ENCODE data around the gene GANAB.
"Not testable (repeated sequence)": the region's sequence is repeated elsewhere in the genome, so short reads cannot be mapped to it uniquely, and the experiment has no call there.

Gene GANAB

DNA sequence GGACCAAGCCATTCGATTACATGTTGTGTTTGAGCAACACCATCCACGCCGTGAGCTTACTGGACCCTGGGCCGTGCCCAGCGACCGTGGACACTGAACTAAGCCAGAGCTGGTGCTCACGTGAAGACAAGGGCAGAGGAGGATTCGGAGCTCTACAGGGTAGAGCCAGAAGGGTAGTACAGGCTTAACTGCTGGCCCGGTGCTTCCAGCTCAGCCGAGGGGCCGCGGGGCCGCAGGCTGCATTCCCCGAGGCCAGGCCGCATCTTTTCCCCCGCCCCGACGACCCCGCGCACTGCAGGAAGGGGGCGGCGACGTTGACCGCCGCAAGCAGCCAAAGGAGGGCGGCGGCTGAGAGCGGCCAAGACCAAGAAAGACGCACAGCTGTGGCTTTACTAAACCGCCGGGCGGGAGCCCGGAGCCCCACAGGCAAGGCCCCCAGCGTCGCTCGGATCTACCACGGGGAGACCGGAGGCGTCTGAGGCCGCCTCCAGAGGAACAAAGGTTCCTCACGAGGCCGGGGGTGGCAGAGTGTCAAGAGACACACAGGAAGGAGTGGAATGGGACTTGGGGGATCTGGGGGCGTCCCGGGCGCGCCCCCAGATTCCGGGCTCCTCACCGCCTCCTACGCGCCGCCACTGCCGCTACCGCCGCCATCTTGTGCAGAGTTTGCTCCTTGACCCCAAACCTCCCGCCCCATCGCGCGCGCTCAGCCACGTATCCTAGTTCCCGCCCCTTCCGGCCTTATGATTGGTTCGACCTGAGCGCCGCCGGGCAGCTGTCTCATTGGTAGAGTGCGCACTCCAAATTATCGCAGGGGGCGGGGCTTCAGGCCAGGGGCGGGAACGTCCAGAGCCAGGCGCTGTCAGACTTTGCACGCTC, at the start of gene GANAB:
Gene GANAB (minus strand): TSS at position 668 of the 879 bp plus-strand sequence. CDS start 14 bp downstream, at position 654.
- TF ChIP-seq POLR2A (IDR thresholded peaks at IDR 0.05; ENCODE audit: low read depth, low read length) = peak; percentile 90
- DNase-seq (ENCODE audit: insufficient read length, low spot score) (peak; percentile 96), FAIRE-seq (no peak)

DNA sequence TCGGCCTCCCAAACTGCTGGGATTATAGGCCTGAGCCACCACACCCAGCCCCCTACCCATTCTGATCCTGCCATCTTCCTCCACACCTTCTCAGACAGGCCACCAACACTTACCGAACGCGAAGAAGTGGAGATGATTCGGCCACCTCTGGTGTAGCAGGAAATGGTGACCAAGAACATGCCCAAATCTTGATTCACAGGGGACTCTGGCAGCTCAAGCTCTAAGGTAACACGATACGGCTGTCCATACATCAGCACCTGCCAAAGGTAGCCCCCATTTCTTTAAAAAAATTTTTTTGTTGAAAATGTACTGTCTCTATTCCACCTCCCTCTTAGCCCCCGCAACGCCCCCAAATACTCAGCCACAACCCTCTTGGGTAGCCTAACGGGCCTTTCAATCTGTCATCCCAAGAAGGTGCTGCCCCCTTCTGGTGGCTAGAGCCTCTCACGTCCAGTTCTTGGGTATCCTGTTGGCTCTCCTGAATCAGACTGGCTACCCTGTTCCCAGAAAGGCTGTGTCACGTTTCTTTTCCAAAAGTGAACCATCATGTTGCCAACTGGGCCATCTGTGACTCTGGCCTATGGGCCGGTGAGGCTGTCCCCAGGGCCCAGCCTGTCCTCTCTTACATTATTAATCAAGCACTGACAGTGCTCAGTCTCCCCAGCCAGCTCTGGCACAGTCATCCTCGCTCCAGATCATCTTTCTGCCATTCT, 48.2 kb upstream of the GANAB start:
- FAIRE-seq = no peak

DNA sequence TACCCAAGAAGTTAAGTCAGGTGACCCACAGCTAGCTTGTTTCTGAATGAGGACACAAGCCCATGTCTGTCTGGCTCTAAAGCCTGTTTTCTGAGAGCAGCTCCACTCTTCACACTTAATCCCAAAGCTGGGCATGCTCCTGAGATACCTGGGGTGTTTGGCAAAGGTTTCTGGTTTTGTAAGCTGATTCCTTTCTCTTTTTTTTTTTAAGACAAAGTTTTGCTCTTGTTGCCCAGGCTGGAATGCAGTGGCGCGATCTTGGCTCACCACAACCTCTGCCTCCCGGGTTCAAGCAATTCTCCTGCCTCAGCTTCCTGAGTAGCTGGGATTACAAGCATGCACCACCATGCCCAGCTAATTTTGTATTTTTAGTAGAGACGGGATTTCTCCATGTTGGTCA, 47.2 kb upstream of the GANAB start:
- DNase-seq (ENCODE audit: insufficient read length, low spot score); FAIRE-seq: not testable (repeated sequence)

More for the DNA sequence above, 48.2 kb upstream of the GANAB start:
- peak; percentile 71 for DNase-seq (ENCODE audit: insufficient read length, low spot score)
- no peak for TF ChIP-seq POLR2A (IDR thresholded peaks at IDR 0.05; ENCODE audit: low read depth, low read length)

DNA sequence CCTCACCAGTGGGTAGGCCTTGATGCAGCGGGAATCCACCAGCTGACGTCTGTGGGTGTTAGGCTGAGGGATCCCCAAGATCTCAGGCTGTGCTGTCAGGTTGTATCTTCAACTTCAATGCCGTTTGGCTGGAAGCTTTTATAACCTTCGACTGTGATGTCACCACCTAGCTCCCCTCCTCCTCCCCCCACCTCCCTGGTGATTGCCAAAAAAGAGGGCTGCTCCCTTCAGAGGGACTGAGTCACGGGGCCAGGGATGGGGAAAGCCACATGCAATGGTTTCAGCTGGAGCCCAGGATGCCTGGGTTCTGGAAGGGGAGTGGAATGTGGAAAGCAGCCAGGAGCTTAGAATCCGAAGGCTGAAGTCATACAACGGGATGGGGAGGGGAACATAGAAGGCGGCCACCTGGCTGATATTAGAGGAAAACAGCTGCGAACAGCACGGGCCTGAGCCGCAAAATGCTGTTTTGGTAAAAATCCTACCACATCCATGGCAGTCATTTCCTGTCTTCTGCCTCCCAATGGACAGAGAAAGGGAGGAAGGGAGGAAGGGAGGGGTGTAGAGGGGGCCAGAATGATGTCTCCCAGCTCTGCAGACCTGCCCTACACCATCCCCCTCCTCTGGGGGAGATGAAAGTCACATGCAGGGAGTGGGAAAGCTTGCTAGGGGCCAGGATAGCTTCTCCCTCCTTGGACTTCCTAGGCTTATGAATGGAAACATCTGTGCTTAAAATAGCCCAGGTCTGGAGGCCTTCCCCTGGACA, 43.2 kb upstream of the GANAB start, which contains the start of gene LRRN4CL:
Gene LRRN4CL (minus strand): TSS at position 110 of the 763 bp plus-strand sequence. CDS start 1,022 bp downstream, outside the sequence.
- FAIRE-seq (no peak), DNase-seq (ENCODE audit: insufficient read length, low spot score) (peak; percentile 77)
- no peak for TF ChIP-seq POLR2A (IDR thresholded peaks at IDR 0.05; ENCODE audit: low read depth, low read length)

DNA sequence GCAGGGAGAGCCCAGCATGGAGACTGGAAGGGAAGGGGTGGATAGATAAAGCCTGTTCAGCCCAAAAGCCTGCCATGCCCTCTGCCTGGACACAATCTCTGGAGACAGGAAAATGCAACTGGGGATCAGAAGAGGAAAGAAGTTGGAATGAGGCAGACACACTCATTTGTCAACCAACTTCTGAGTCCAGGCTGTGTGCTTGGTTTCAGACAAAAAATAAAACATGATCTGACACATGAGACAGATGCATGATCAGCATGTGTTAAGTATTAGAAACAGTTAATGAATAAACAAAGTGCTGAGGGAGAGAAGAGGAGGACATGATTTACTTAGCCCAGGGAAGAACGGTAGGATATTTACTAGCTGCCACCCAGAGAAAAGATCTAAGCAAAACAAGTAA, 42.1 kb upstream of the GANAB start:
- DNase-seq (ENCODE audit: insufficient read length, low spot score) (no peak), FAIRE-seq (no peak)
- TF ChIP-seq POLR2A (IDR thresholded peaks at IDR 0.05; ENCODE audit: low read depth, low read length) = no peak

DNA sequence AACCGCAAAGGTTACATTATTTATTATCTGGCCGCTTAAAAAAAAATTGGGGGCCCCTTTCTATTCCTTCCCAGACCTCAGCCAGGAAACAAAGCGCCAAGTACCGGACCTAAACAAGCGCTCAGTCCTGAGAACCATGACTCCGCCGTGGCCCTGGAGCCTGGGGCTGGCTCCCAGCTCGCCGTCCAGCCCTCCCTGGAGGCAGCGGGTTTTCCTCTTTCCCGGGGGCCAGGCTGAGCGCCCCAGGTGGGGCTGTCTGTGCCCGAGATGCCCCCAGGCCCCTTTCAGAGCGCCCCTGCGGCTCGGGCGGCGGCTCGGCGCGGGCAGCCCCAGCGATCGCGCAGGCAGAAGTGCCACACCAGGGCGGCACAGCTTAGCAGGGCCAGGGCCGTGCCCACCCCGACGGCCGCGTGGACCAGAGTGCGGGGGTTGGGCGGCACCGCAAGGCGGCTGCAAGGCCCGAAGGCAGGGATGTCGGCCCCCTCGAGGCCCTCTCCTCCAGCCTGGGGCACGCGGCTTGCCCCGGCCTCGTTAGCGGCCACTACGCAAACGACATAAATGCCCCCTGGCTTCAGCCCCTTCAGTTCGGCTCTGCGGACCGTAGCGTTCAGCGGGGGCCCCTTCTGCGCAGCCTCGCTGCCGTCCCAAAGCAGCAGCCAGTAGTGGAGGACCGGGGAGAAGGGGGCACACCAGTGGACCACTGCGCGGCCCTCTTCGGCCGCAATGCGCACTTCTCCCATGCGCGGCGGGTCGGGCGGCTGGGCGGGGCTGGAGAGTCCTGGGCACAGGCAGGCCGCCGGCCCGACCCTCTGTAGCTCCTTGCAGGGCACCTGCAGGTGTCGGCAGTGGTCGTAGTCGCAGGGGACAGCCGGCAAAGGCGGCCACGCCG, 41.3 kb upstream of the GANAB start:
- DNase-seq (ENCODE audit: insufficient read length, low spot score) (no peak), FAIRE-seq (no peak)
- no peak for TF ChIP-seq POLR2A (IDR thresholded peaks at IDR 0.05; ENCODE audit: low read depth, low read length)

DNA sequence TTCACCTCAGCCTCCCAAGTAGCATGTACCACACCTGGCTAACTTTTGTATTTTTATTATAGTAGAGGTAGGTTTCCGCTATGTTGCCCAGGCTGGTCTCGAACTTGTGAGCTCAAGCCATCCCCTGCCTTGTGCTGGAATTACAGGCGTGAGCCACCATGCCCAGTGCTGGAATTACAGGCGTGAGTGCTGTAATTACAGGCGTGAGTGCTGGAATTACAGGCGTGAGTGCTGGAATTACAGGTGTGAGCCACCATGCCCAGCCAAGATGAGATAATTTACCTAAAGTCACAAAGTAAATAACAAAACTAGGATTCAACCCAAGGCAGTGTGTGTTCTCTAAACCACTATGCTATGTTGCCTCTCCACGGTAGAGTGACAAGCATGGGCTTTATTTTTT, 36.1 kb upstream of the GANAB start:
- no peak for FAIRE-seq
- DNase-seq (ENCODE audit: insufficient read length, low spot score) = no peak
- TF ChIP-seq POLR2A (IDR thresholded peaks at IDR 0.05; ENCODE audit: low read depth, low read length) = no peak

DNA sequence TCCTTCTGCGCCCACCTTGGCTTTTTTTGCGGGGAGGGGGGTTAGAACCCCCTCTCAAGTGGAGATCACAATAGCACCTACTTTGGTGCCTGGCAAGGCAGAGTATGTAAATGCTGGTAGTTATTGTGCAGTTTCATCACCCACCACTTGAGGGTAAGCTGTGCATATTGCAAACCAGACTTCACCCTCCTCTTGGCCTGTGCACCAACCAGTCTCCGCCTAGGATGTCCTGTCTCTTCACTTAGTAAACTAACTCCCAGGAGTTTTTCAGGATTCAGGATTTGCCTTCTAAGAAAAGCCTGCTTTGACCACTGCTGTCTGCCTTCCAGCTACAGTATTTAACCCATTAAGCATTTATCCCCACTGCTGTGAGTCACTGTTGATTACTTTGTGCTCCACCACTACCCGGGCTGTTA, 34.4 kb upstream of the GANAB start:
- no peak for TF ChIP-seq POLR2A (IDR thresholded peaks at IDR 0.05; ENCODE audit: low read depth, low read length)
- no peak for FAIRE-seq

DNA sequence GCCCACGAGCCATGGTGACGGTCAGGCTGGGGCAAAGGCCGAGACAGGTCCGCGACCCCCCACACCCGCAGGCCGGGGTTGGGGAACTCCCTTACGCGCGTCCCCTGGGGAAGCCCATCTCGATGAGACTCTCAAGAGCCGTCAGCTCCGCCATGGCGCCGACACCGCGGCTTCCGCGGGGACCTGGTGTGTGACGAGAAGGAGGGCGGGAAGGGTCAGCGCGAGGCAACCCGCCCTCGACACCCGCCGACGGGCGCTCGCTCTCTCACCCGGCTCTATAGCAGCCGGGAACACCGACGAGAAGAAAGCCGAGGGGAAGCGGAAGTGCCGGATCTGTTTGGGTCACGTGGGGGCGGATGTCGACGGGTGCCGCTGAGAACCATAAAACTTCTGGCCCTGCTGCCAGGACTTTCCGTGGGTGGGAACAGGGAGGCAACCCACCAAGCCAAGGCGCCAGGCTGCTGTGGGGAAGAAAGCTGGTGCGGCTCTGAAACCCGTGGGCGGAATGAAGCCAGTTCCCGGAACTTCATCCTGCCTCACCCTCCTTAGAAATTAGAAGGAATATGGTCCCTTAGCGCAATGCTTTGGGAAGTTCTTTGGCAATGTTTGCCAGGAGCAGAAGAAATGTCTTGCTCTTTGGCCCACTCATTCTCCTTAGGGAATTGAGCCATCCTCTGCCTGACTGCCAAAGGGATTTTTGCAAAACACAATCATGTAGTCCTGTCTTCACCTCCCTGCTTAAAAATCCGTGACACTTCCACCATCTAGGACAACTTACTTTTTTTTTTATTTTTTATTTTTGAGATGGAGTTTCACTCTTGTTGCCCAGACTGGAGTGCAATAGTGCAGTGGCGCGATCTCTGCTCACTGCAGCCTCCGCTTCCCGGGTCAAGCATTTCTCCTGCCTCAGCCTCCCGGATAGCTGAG, 32.6 kb upstream of the GANAB start, which contains the start of gene UBXN1:
Gene UBXN1 (minus strand): TSS at position 304 of the 927 bp plus-strand sequence. CDS start 150 bp downstream, at position 154.
- FAIRE-seq = no peak
- TF ChIP-seq POLR2A (IDR thresholded peaks at IDR 0.05; ENCODE audit: low read depth, low read length) = peak; percentile 57
- peak; percentile 80 for DNase-seq (ENCODE audit: insufficient read length, low spot score)

More for the DNA sequence above, 34.4 kb upstream of the GANAB start:
- peak; percentile 78 for DNase-seq (ENCODE audit: insufficient read length, low spot score)

DNA sequence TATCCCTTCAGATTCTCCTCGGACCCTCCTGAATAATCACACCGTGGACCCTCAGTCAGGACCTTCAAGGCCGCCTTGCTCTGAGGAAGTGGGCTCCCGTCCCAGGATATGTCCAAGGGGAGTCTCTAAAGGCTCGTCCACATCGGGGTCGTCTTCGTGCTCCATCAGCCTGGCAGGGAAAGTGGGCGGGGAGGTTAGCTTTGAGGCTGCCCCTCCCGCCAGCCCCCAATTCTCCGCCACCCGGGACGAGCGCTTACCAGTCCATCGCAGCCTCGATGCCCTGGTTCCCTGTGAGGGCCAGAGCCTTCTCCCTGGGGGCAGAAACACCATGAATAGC, 32.0 kb upstream of the GANAB start:
- no peak for FAIRE-seq

DNA sequence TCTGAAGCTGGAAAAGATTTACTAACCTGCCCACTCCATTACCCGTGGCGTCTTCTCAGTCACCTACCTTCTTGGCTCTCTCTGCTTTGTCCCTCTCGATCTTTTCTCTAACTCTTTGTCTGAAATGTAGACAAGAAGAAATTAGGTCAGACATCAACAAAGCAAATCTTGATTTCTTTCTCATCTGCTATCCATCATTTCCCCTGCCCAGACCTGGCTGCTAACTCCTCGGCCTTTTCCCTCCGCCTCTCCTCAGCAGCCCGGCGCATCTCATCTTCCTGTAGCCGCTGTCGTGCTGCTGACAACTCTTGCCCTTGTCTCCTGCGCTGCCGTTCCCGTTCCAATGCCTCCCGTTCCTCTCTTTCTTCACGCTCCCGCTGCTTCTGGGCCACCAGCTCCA, 31.3 kb upstream of the GANAB start:
- TF ChIP-seq POLR2A (IDR thresholded peaks at IDR 0.05; ENCODE audit: low read depth, low read length) = no peak
- DNase-seq (ENCODE audit: insufficient read length, low spot score) = no peak
- no peak for FAIRE-seq

More for the DNA sequence above, 32.0 kb upstream of the GANAB start:
- DNase-seq (ENCODE audit: insufficient read length, low spot score) = no peak
- no peak for TF ChIP-seq POLR2A (IDR thresholded peaks at IDR 0.05; ENCODE audit: low read depth, low read length)

DNA sequence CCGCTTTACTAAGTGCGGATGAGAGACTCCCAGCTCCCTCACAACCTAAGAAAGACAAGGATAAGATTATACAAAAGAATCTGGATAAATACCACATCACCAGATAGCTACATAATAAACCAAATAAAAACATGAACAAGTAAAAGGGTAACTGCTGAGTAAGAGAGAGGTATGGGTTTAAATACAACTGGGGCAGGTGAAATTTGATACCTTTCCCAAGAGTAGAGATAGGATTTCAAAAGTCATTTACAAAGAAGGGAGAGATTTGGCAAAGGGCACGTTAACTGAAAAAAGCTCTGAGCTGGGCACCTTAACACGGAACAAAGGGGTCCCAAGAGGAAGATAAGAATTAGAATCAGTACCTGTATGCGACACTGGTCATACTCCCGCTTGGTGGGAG, 30.7 kb upstream of the GANAB start:
- DNase-seq (ENCODE audit: insufficient read length, low spot score) (no peak), FAIRE-seq (no peak)
- no peak for TF ChIP-seq POLR2A (IDR thresholded peaks at IDR 0.05; ENCODE audit: low read depth, low read length)
